Activated T-cell treated with anti-CD3 and anti-CD28 coated beads, Interleukin-2, amount 50 U/mL, for 4 hours (primary cell): ENCODE results near the gene E2F2. TPM values are rescaled to one million over a fixed set of nuclear protein-coding genes. Genes with fewer than 3 reads are reported as not detected.

Experiments
- ATAC-seq, 2 donors: fragments of 200-7000 bp; cut with Tn5 transposase; one replicate each; pipeline ENCODE4 v1.10.0; 2021
- DNase-seq: peaks from one replicate; pipeline ENCODE4 v3.0.0-alpha.2; 2020
- H3K27me3 Mint-ChIP-seq: one replicate; pipeline ENCODE4 v1.8.0; 2021; ENCODE audit warnings: low read depth, mixed read lengths
- H3K36me3 Mint-ChIP-seq: one replicate; pipeline ENCODE4 v1.8.0; 2022; ENCODE audit warnings: mixed read lengths; ENCODE audit not compliant: insufficient read depth
- H3K4me1 Mint-ChIP-seq: one replicate; pipeline ENCODE4 v1.8.0; 2021; ENCODE audit warnings: low read depth, mixed read lengths
- H3K4me3 Mint-ChIP-seq: one replicate; pipeline ENCODE4 v1.8.0; 2021; ENCODE audit warnings: mild to moderate bottlenecking, moderate library complexity, mixed read lengths
- H3K9me3 Mint-ChIP-seq: one replicate; pipeline ENCODE4 v1.8.0; 2021; ENCODE audit warnings: mixed read lengths
- total RNA-seq, 3 donors: library from RNA; stranded (reverse); gene quantifications; one replicate each; pipeline ENCODE4 v1.2.1, GENCODE V29; 2021

The E2F2 gene
- total RNA-seq, 3 donors from 2014 or later, result 5.5 to 9.3 (median 7.2) TPM

GRCh38 chr1:23567629-23567995 is 36.6 kb upstream of the E2F2 start:
- DNase-seq (no peak), ATAC-seq (no peak)
- H3K36me3 Mint-ChIP-seq, result no peaks in the 10 kb centered on the region
- no peaks in the 10 kb centered on the region for H3K9me3 Mint-ChIP-seq
- peaks cover 32% of the 10 kb centered on the region for H3K27me3 Mint-ChIP-seq
- H3K4me1 Mint-ChIP-seq, result peaks cover 20% of the 10 kb centered on the region
- peak overlapping the region; percentile 71 for H3K4me3 Mint-ChIP-seq

GRCh38 chr1:23566304-23566703 is 35.3 kb upstream of the E2F2 start:
- DNase-seq, result no peak
- H3K4me3 Mint-ChIP-seq, result peak overlapping the region; percentile 52
- ATAC-seq, result no peak
- H3K4me1 Mint-ChIP-seq, result peaks cover 30% of the 10 kb centered on the region
- H3K27me3 Mint-ChIP-seq, result peaks cover 32% of the 10 kb centered on the region
- H3K9me3 Mint-ChIP-seq, result no peaks in the 10 kb centered on the region
- no peaks in the 10 kb centered on the region for H3K36me3 Mint-ChIP-seq

- peaks cover 30% of the 10 kb centered on the region for H3K4me1 Mint-ChIP-seq
- no peaks in the 10 kb centered on the region for H3K36me3 Mint-ChIP-seq
- no peak for ATAC-seq
- H3K27me3 Mint-ChIP-seq, result peaks cover 32% of the 10 kb centered on the region
- no peaks in the 10 kb centered on the region for H3K9me3 Mint-ChIP-seq
- DNase-seq, result no peak
- H3K4me3 Mint-ChIP-seq, result no peak overlapping the region
Measured at GRCh38 chr1:23565776-23566175, 34.7 kb upstream of the E2F2 start.

GRCh38 chr1:23564529-23565122 is 33.6 kb upstream of the E2F2 start:
- no peak overlapping the region for H3K4me3 Mint-ChIP-seq
- no peak for ATAC-seq
- H3K4me1 Mint-ChIP-seq, result peaks cover 39% of the 10 kb centered on the region
- no peaks in the 10 kb centered on the region for H3K9me3 Mint-ChIP-seq
- H3K27me3 Mint-ChIP-seq, result peaks cover 30% of the 10 kb centered on the region
- no peaks in the 10 kb centered on the region for H3K36me3 Mint-ChIP-seq
- DNase-seq, result no peak

DNA sequence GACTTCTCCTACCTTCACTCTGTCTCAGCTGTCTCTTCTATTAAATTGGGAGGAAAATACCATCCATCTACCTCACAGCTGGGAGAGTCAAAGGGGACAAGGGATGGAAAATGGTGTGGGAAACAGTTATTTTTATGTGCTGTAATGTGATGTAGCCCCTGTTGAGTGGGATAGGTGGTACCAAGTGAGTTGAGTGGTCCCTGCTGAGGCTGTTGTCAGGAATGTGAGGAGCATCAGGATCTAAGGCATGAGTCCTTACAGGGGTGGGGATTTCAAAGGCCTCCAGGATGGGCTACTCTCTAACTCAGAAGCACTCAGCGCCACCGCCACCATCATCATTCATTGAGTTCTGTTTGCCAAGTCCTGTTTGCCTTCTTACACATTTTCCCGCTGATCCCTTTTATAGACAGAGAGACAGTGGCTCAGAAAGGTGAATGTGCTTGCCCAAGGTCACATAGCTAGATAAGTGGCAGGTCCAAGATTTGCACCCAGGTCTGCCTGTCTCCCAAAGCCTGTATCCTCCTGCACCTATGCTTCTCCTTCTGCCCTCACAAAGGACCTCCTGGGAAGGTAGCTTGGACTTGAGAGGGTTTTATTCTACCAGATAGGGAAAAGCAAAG is 32.8 kb upstream of the E2F2 start:
- Mint-ChIP-seq H3K36me3 (no peaks in the 10 kb centered on the region), H3K27me3 (peaks cover 22% of the 10 kb centered on the region), H3K4me3 (no peak overlapping the region), H3K9me3 (no peaks in the 10 kb centered on the region), H3K4me1 (peaks cover 44% of the 10 kb centered on the region)
- ATAC-seq, result no peak
- DNase-seq, result no peak

DNA sequence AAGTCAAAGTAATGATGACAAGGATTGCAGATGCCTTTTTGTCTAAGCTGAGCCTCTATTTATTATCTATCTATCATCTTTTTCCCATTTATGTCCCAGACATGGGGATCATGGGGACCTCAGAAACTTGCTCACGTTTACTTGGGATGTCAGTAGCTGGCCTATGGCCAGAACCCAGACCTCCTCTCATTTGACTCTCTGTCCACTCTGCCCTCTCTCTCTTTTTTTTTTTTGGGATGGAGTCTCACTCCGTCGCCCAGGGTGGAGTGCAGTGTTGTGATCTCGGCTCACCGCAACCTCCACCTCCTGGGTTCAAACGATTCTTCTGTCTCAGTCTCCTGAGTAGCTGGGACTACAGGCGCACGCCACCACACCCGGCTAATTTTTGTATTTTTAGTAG is 32.0 kb upstream of the E2F2 start:
- H3K9me3 Mint-ChIP-seq, result no peaks in the 10 kb centered on the region
- no peak for DNase-seq
- ATAC-seq, result no peak
- H3K36me3 Mint-ChIP-seq, result no peaks in the 10 kb centered on the region
- H3K4me1 Mint-ChIP-seq, result peaks cover 46% of the 10 kb centered on the region
- no peak overlapping the region for H3K4me3 Mint-ChIP-seq
- H3K27me3 Mint-ChIP-seq, result peaks cover 17% of the 10 kb centered on the region

DNA sequence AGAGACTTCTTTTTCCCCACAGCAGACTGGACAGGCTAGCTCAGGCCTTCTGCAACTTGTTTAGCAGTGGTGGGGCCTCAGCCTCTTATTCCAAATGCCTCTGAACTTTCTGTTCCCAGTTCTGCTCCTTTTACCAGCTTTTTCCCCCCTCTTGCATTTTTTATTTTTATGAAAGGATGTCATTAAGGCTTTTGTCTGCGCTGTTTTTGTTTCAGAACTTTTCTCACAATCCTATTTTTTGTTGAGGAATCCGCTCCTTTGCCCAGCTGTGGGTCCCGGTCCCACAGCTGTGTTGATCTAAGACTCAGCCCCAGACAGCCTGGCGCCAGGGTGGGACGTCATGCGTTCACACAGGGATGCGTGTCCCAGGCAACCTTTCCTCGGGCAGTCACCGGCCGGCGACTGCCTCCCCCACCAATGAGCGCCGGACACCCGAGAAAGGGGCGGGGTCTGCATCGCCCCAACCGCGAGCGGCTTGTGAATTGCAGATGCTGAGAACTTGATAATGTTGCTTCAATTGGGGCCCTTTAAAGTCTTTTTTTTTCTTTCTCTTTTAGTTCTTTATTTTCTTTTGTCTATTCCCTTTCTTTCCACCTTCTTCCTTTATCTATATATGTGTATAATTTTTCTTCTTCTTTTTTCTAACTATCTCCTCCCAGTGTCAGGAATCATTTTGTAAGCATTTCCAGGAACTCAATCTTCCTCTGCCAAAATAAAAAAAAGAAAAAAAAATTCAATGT is 31.3 kb upstream of the E2F2 start:
- Mint-ChIP-seq H3K4me3 (peak overlapping the region; percentile 42), H3K9me3 (no peaks in the 10 kb centered on the region), H3K27me3 (peaks cover 14% of the 10 kb centered on the region), H3K36me3 (no peaks in the 10 kb centered on the region), H3K4me1 (peaks cover 50% of the 10 kb centered on the region)
- DNase-seq, result no peak
- ATAC-seq, result no peak

DNA sequence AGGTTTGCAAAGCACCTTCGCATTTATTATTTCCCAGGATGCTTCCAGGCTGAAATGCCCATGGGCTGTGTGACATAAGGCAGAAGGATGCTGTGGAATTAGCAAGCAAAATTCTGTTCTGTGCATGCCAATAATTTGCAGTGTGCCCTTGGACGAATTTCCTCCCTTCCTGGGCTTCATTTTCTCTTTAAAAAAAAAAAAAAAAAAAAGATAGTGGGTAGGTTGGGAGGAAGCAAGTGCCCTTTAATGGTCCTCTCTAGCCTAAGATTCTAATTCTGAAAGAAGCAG is 30.7 kb upstream of the E2F2 start:
- H3K4me1 Mint-ChIP-seq, result peaks cover 53% of the 10 kb centered on the region
- DNase-seq (no peak), ATAC-seq (no peak)
- H3K4me3 Mint-ChIP-seq, result no peak overlapping the region
- H3K27me3 Mint-ChIP-seq, result peaks cover 11% of the 10 kb centered on the region
- no peaks in the 10 kb centered on the region for H3K36me3 Mint-ChIP-seq
- H3K9me3 Mint-ChIP-seq, result no peaks in the 10 kb centered on the region

DNA sequence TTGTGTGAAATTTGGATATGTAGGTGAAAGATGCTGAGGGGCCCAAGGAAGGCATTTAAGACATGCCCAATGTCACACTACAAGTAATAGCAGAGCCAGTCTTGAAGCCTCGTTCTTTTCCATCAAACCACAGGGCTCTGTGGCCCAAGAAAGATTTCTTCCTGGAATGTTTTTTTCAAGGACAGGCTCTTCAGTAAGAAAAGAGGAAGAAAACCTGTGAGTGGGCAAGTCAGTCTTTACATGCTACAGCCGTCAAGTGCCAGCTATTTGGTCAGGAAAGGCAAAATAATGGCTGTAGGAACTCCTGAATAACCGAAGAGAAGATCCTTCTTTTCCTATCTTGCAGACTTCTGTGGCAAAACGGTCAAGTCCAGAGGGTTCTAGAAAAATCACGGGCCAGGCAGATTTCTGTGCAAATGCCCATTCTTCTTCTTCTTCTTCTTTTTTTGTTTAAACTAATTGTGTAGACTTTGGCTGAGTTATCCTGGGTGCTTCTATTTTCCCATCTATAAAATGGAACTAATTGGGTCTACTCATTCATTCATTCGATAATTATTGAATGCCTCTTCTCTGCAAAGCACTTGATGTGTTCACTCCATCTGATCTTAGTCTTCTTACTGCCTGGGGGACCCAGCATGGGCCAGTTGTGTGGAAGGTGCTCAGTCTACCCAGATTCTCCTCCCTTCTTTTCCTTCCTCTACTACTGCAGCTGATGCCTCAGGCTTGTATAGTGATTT is 30.2 kb upstream of the E2F2 start:
- DNase-seq, result no peak
- Mint-ChIP-seq H3K9me3 (no peaks in the 10 kb centered on the region), H3K4me3 (no peak overlapping the region), H3K36me3 (no peaks in the 10 kb centered on the region), H3K4me1 (peaks cover 58% of the 10 kb centered on the region), H3K27me3 (peaks cover 7% of the 10 kb centered on the region)
- no peak for ATAC-seq

GRCh38 chr1:23559985-23560741 is 29.1 kb upstream of the E2F2 start:
- Mint-ChIP-seq H3K27me3 (peaks cover 4% of the 10 kb centered on the region), H3K9me3 (no peaks in the 10 kb centered on the region), H3K36me3 (no peaks in the 10 kb centered on the region), H3K4me3 (peak overlapping the region; percentile 89), H3K4me1 (peaks cover 69% of the 10 kb centered on the region)
- no peak for DNase-seq
- no peak for ATAC-seq

DNA sequence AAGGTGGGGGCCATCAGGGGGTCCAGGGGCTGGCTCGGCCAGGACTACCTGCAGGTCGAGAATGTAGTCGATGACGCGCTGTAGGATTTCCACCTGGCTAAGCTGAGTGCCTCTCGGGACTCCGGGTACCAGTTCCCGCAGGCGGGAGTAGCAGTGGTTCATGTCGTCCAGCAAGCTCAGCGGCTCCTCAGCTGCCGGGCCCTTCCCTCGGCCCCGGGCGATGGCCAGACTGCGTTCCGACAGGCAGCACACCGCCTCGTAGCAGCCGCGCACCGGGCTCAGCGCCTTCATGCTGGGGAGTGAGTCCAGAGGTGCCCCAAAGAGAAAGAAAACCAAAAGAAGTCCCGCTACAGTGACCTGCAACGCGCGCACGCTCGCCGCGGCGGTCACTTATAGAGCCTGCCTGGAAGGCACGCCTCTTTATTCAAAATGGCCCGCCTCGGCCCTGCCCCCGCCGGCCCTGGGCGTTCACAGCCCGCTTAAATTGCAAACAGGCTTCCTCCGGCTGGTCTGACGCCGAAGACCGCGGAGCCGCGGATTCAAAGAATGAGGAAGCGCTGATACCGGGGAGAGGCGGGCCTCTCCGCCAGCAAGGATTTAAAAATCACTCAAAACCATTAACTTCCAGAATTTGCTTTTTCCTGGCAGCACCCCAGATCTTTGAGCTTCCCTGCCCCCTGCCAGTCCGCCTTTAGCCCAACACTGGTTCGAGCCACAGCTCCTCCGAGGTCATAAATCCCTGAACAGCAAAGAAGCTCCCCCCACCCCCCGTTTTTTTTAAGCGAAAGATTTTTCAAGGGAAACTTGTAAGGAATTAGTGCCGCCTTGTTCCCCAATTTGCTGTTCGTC is 28.3 kb upstream of the E2F2 start, which contains the start of gene ID3:
Gene ID3, minus strand, starts transcription at position 366 of the 849 bp plus-strand sequence. Its CDS starts 75 bp downstream, at position 291.
- H3K36me3 Mint-ChIP-seq, result no peaks in the 10 kb centered on the region
- H3K9me3 Mint-ChIP-seq, result no peaks in the 10 kb centered on the region
- H3K4me1 Mint-ChIP-seq, result peaks cover 71% of the 10 kb centered on the region
- DNase-seq (peak; percentile 86), ATAC-seq (peak; percentile 61 to 67)
- H3K4me3 Mint-ChIP-seq, result peak within 1 kb of the TSS; percentile 89
- H3K27me3 Mint-ChIP-seq, result peaks cover 4% of the 10 kb centered on the region

DNA sequence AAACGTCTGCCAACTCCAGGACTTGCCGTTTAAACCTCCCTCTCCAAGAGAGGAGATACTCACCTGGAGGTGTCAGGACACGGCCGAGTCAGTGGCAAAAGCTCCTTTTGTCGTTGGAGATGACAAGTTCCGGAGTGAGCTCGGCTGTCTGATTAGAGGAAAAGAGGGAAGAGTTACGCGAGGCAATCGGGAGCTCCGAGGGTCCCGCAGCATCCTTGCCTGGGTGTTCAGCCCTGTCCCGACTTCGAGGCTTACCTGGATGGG is 27.8 kb upstream of the E2F2 start:
- DNase-seq (no peak), ATAC-seq (no peak)
- Mint-ChIP-seq H3K27me3 (peaks cover 4% of the 10 kb centered on the region), H3K36me3 (no peaks in the 10 kb centered on the region), H3K4me1 (peaks cover 77% of the 10 kb centered on the region), H3K4me3 (peak overlapping the region; percentile 89), H3K9me3 (no peaks in the 10 kb centered on the region)

DNA sequence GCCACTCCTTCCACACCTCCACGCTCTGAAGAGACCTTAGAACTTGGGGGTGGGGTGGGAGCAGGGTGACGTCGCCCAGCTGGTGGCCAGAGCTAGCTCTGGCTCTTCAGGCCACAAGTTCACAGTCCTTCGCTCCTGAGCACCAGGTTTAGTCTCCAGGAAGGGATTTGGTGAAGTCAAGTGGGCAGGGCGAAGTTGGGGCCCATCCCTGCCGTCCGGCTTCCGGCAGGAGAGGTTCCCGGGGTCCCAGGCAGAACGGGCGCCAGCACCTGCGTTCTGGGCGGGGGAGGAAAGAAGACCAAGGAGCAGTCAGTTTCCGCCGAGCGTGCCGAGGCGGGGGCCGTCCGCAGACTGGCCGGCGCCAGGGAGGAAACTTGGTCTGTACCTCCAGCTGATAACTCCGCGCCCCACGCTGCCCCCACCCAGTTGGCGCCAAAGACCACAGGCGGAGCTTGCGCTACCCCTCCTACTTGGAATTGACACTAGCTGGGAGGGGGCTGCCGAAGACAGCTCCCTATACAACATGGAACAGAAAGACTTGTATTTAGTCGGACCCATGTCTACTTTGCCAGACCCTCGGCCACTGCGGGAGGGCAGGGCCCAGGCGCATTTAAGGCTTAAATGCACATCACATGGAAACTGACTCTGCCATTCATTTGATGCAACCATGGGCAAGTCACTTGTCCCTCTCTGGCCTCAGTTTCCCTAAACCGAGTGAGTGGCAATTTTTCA is 27.3 kb upstream of the E2F2 start:
- ATAC-seq (no peak), DNase-seq (no peak)
- peak overlapping the region; percentile 89 for H3K4me3 Mint-ChIP-seq
- H3K27me3 Mint-ChIP-seq, result no peaks in the 10 kb centered on the region
- no peaks in the 10 kb centered on the region for H3K36me3 Mint-ChIP-seq
- H3K9me3 Mint-ChIP-seq, result no peaks in the 10 kb centered on the region
- H3K4me1 Mint-ChIP-seq, result peaks cover 77% of the 10 kb centered on the region
